HG03039 (cell line): Measurements from ENCODE around the gene LGALS3BP.
"Not testable (repeated sequence)": the region's sequence is repeated elsewhere in the genome, so short reads cannot be mapped to it uniquely, and the experiment has no call there.

ENCODE experiments used
- ATAC-seq: cut with Tn5 transposase; IDR thresholded peaks from one replicate; pipeline ENCODE4 v1.9.1; 2021; ENCODE audit warnings: mild to moderate bottlenecking, moderate library complexity; ENCODE audit not compliant: unreplicated experiment

Gene LGALS3BP, protein sequence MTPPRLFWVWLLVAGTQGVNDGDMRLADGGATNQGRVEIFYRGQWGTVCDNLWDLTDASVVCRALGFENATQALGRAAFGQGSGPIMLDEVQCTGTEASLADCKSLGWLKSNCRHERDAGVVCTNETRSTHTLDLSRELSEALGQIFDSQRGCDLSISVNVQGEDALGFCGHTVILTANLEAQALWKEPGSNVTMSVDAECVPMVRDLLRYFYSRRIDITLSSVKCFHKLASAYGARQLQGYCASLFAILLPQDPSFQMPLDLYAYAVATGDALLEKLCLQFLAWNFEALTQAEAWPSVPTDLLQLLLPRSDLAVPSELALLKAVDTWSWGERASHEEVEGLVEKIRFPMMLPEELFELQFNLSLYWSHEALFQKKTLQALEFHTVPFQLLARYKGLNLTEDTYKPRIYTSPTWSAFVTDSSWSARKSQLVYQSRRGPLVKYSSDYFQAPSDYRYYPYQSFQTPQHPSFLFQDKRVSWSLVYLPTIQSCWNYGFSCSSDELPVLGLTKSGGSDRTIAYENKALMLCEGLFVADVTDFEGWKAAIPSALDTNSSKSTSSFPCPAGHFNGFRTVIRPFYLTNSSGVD

DNA sequence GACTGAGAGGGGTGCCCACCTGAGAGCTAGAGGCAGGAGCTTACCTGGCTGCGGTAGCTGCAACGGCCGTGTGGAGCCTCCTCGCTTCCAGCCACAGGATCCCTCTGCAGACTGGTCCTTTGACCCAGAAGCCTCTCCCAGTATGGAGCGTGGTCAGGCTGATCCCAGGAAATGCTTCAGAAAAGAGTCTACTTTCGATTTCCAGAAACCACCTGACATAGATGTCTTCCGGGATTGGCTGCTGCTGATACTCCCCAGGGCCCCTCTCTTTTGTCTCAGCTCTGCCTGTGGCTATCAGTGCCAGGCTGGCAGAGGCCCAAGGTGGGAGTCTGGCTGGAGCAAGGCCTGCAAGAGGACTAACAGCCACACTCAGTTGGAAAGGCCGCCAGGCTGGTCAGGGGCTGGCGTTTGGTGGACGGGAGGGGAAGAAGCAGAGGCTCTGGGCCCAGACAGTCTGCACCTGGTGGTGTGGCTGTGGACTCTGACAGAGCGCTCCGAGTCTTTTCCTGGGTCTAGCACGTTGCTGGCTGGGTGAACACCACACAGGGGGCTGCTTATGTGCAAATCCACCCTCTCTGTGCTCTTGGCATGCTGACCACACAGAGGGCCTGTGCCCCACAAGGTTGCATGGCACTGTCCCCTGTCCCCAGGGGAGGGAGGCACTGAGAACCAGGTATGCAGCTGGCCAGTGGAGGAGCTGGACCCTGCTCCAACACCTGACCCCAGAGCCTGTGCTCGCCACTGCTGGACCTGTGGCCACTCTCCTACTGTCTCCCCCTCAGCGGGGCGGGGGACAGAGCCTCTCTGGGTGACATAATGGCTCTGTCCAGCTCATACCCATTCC is at the start of gene LGALS3BP:
LGALS3BP (minus strand) TSS at position 144 of the 844 bp plus-strand sequence. CDS start 2,732 bp downstream, outside the sequence.
- no peak for ATAC-seq

DNA sequence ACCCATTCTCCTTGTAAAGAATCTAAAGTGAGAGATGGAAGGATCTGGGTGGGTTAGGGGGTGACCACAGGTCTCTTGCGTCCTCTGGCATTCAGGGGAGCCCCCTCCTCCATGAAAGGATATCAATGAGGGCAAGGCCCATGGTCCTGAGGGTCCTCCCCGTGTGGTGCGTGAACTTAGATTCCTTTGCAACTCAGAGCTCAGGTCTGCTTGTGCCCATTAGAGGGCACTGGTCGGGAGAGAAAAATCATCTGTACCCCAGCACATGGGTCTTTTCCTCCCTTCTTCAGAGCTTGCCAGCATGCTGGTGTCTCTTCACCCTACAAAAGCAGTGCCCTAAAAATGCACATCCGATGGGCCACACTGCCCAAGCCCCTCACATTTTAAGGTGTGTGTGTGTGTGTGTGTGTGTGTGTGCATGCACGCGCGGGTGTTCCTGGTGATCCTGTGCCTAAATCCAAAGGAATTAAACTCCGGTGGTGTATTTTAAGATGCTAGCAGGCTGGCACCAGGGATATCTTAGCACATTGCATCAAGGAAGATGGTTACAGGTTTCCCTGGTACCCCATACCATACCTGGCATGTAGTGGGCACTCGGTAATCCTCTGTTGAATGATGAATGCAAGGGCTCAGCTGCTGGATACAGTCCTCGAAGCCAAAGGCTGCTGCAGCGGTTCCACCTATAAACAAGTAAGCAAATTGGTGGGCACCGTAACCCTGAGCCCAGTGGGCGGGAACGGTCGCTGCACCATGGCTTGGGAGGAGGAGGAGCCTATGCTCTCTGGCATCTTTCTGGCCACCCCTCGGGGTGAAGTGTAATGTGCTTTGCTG is 49.0 kb upstream of the LGALS3BP start:
- no peak for ATAC-seq

DNA sequence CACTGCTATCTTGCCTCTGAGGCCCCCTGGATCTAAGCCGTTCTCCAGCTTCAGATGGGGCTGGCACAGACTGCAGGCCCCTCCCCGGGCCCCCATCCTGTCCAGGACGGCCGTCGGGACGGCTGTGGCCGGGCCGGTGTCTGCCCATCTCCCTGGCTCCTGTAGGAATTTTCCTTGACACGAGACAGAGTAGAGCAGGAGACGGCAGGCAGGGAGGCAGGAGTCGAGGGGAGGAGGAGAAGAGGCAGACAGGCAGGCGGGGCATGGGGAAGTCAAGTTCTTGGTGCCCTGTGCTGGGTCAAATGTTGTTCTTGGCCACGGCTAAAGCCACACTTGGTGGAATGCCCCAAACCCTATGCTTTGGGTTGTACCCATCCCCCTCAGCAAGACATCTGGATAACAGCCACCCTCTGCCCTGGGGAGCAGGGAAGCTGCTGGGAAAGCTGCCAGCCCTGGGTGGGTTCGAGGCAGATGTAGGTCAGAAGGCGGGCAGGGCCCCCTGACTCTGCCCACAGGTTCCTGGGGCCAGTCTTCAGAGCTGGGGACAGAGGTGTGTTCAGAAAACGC is 48.3 kb upstream of the LGALS3BP start:
- no peak for ATAC-seq

DNA sequence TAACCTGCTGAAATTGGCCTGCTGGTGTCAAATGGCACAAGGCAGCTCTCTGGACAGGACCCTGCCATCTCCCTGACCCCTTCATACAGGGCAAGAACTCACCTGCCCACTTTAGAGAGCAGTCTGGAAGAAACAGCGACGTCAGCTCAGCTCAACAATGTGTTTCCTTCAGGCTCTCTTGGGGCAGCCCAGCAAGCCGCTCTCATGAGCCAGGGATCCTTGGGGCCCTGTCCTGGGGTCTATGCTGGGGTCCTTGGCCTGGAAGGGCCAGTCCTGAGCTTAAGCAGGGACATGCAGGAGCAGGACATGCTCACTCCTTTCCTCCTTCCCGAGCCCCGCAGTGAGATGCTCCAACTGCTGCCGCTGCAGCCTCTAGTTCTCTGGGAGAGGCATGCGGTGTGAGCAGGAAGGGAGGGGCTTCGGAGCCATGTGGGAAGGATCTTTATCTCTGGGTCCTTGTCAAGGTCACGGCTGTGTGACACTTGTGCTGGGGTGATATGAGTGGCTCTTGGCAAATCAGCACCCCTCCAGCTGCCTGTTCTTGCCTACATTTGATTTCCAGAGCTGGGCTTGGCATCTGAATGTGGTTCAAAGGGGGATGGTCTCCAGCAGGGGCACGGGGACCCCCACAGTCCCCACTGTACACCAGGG is 47.7 kb upstream of the LGALS3BP start:
- ATAC-seq, result no peak

DNA sequence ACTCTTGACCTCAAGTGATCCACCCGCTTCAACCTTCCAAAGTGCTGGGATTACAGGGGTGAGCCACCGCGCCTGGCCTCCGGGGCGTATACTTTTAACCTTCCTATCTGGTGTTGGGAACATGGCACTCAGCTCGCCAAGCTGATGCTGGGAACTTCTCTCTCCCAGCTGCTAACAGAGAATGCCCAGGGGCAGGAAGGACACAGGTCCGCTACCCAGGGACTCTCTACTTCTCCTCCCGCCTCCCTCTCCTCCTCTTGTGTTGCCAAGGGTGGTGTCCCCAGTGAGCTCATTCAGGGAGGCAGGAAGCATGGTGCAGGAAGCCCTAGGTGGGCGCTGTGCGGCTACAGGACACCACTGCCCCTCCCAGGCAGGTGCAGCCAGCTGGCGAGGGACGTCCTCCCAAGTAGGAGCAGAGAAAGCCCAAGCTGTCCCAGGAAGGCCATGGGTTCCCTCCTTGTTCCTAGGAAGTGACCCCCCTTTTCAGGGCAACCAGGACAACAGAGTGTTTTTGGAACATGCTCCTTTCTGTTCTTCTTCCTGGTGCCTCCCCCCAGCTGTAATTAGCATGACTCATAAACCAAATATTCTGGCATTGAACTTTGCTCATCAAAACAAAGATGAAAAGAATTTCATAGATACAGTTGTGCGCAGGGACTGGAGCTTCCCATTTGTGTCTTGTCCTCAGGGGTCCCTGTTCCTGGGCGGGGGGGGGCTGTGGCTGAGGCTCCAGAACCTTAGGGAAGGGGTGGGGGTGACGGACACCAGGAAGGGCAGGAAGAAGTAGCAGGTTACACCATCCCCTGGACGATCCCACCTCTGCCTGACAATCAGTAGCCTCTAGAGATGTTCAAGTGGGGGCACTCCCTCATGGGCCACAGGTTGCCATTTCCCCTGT is 46.9 kb upstream of the LGALS3BP start:
- ATAC-seq, result no peak

DNA sequence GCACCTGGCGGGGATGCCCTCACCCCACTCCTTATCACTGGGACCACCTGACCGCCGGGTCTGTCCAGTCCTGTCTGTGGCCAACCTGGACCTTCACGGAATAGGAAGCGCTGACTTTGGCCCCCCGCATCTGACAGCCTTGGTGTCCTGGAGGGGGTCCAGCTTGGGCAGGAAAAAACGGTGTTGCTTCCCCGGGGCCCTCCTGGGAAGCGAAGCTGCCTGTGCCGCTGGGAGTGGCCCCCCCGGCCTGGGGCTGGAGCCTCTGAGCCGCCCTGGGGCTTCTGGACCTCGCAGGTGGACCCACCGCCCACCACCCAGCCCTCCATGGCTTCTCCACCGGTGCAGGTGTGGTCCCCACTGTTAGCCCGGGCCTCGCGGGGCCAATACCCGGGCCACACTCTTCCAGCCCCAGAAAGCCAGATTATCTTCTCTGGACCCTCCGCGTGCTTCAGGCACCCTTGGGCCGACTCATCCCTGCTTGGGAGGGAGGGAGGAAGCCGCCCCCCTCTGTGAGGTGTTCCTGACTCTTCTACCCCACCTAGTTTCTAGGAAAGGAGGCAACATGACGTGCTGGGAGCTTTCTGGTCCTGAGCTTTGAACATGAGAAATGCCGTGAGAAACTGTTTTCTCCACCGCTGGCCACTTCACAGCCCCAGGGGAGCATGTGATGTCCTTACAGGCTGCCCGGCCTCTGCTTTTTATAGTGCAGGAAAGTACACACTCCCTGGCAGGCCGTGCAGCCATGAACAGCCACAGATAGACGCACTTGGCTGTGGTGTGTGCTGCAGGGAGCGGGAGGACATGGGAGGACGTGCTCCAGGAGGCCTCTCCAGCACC is 45.4 kb upstream of the LGALS3BP start:
- no peak for ATAC-seq

DNA sequence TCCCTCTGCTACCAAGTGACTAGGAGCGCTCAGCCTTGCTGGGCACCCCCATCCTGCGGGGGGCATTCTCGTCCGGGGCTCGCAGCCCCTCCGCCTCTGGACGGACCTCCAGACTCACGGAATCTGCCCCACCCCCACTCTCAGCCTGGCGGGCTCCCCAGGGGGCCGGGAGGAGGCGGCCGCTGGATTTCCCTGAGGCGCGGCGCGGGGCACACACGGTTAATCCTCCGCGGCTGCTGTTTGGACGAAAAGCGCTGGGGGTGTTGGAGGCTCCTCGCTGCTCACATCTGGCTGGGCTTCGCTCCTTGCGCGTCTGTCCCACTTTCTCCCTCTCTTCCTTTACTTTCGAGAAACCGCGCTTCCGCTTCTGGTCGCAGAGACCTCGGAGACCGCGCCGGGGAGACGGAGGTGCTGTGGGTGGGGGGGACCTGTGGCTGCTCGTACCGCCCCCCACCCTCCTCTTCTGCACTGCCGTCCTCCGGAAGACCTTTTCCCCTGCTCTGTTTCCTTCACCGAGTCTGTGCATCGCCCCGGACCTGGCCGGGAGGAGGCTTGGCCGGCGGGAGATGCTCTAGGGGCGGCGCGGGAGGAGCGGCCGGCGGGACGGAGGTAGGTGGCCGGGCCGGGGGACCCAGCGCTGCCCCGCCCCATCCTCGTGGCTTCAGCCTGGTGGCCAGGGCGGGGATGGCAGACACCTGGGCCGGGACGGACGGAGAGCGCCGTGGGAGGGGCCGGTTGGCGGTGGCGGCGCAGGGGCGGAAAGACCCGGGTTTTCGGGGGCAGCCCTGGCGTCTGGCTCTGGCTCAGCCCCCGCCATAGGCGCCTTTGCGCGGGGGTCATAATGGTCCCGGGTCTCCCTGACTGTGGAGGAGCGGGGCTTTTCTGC is 44.4 kb upstream of the LGALS3BP start, which contains the start of gene C1QTNF1:
C1QTNF1 (plus strand) TSS at position 284 of the 886 bp plus-strand sequence. CDS start 19,800 bp downstream, outside the sequence.
- ATAC-seq, result no peak

DNA sequence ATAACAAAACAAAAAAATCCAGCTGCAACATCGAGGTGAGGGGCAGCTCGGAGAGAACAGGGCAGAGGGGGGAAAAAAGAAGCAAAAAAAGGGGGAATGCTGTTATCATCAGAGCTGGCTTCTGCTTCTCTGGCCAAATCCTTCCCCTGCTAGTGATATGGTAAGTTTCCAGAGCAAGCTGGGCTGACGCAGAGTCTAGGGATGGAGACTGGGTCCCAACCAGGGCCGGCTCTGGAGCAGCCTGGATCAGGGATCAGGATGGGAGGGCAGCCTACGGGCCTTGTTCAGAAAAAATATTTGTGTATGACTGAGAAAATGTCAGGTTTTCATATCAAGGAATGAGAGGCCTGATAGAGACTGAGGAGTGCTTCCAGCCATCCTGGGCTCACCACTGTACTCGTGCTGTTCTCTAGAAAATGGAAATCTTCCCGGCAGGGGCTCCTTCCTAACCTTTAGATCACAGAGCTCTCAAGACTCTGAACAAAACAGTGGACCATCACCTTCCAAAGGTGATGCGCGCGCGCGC is 43.5 kb upstream of the LGALS3BP start:
- no peak for ATAC-seq

DNA sequence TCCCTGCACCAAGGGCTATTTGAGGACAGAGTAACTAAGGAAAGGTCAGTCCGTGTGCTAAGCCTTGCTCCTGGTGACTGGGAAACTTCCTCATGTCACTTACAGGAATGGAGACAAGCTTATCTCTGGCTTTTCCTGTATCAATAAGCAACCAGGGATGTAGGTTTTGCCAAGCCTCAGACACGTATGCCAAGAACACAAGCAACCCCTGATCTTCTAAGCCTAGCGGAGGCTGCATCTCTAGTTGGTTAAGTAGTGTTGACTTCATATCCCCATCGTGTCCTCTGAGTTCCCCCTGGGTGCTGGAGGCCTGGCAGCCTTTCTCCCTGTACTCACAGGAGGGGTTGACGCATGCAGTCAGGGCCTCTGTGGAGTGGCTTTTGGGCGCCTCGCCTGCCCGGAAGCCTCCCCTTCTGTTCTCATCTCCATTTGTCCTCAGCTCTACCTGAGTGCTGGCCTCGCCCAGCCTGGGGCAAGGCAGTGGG is 42.8 kb upstream of the LGALS3BP start:
- ATAC-seq, result no peak

DNA sequence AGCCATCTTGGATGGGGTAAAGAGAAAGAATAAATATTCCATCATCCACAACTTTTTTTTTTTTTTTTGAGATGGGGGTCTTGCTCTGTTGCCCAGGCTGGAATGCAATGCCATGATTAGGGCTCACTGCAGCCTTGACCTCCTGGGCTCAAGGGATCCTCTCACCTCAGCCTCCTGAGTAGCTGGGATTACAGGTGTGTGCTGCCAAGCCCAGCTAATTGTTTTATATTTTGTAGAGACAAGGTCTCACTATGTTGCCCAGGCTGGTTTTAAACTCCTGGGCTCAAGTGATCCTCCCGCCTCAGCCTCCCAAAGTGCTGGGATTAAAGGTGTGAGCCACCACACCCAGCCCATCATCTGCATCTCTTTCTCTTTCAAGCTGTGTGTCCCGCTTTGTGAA is 42.2 kb upstream of the LGALS3BP start:
- ATAC-seq, result not testable (repeated sequence)

DNA sequence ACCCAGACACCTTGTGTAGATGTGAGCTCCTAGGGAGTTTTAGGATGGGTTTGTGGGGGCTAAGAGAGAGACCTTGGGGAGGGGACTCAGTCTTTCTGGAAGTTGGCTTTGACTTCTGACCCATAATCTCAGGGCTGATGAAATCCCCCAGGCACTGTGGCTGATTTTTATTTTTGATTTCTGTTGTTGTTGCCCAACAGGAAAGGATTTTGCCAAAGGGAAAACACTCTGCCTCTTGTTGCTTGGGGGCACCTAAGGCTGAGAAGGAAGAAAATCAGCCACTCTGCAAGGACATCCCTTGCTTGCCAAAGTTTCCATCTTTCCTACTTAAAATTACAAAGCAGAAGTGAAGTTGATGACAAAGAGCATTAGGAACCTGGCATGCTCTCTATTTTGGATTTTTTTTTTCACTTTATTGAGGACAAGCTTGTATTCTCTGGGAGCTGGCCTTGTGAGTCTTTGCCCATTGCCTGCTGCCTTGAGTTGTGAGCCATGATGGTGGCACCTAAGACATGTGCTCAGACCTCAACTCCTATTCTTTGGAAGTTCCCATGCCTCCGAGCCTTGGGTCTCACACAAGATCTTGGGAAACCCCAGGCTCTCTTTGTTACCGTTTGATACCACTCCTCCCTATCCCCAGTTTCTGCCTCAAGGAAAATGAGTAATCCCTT is 41.0 kb upstream of the LGALS3BP start:
- no peak for ATAC-seq

DNA sequence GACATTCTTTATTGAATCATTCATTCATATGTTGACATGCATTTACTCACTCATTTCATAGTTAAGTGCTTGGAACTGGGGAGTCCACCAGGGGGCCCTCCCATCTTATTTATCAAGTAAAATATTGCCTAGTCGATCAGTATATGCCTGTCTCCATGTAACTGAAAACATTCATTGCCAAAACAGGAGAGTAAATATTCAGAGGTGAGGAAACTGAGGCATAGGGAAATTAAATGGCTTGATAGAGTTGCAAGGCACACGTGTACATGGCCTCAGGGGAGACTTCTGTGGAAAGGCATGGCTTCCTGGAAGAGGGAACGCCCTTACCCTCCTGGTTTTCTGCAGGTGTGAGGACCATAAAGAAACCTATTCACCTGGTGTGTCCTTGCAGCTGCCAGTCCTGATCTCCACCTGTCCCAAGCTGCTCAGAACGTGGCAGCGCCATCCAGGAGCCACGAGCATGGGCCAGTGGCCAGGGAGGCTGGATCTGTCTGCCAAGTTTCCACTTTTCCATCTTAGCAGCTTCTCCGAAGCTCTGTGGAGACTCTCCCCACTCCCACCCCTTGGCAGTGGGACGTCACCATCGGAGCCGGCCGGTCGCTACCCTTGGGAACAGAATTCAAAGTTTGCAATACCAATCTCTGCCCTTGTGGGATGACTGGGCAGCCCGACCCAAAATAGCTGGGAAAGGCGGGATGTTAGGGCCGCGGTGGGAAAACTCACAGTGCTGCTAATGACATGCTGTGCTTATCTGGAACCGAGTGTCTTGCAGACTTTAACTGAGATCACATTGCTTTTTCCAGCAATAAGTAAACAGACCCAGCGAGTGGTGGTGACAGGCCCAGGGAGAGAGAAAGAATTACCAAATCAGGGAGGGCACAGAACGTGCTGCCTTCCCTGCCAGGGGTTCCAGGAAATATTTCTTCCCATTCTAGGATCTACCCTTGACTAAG is 40.2 kb upstream of the LGALS3BP start:
- ATAC-seq, result no peak

DNA sequence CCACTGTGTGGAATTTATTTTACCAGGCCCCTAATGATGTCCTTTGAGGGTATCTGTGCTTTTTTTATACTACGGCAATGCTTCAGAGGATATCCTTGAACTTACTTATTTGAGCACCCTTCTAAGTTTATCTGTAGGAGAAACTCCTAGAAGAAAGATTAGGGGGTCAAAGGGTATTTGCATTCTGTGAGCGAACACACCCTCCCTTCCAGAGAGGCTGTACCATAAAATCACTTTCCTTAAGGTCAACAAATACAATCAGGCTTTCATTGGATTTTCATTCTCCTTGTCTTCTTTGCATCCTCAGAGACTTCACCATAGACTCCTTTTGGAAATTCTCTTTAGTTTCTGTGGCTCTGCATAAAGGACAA is 39.5 kb upstream of the LGALS3BP start:
- no peak for ATAC-seq

DNA sequence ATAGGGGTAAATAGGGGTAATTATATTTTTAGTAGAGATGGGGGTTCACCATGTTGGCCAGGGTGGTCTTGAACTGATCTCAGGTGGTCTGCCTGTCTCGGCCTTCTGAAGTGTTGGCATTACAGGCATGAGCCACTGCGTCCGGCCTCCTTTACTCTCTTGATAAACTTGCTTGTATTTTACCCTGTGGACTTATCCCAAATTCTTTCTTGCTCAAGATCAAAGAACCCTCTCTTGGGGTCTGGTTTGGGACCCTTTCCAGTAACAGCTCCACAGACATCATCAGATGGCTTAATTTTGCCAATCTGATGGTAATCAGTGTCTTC is 38.6 kb upstream of the LGALS3BP start:
- no peak for ATAC-seq
